K562 treated with DMSO at 1 percent for 12 hours (cell line): ENCODE results near the gene FOXI3. TPM values are rescaled to one million over a fixed set of nuclear protein-coding genes. Genes with fewer than 3 reads are reported as not detected.

Experiments
- total RNA-seq: library from RNA; unstranded; fragments of 300-600 nt; gene quantifications from 2 replicates; pipeline ENCODE4 v1.2.3, GENCODE V29; 2022; ENCODE audit not compliant: insufficient read depth

FOXI3 gene
- total RNA-seq = not detected in 2 replicates

GRCh38 chr2:88452565-88452905, at the start of gene FOXI3:
FOXI3 (minus strand) TSS chr2:88452693; CDS start chr2:88452535, 158 bp downstream.

Other genes with a start within 250 kb of the FOXI3 start
- gene EIF2AK3, start 174.8 kb upstream of the FOXI3 start, total RNA-seq = 6.9 and 10.1 TPM in 2 replicates
- 13.5 and 15.6 TPM in 2 replicates for gene RPIA, start 239.0 kb upstream of the FOXI3 start, total RNA-seq